Thymus (tissue), 11 donors: ENCODE results near the gene BEST1. TPM values are rescaled to one million over a fixed set of nuclear protein-coding genes. Genes with fewer than 3 reads are reported as not detected.

Source experiments
- DNase-seq, 9 donors: peaks; one replicate each; pipeline ENCODE4 v3.0.0-alpha.2; 2013; ENCODE audit warnings: low spot score in 9 of 9, low read depth in 6 of 9, missing footprints in 1 of 9
- H3K27ac ChIP-seq, 2 donors: one replicate each; pipeline ENCODE4 v1.5.1; 2013; ENCODE audit warnings: control low read depth in 1 of 2, low read depth in 1 of 2, low read length in 1 of 2, mild to moderate bottlenecking in 1 of 2, moderate library complexity in 1 of 2
- H3K27me3 ChIP-seq, 2 donors: one replicate each; pipeline ENCODE4 v1.5.1; 2013; ENCODE audit warnings: low read length in 1 of 2; ENCODE audit not compliant: control insufficient read depth in 2 of 2, insufficient read depth in 1 of 2
- H3K36me3 ChIP-seq, 2 donors: one replicate each; pipeline ENCODE4 v1.5.1; 2013; ENCODE audit warnings: low read length in 1 of 2, mild to moderate bottlenecking in 1 of 2, moderate library complexity in 1 of 2; ENCODE audit not compliant: control insufficient read depth in 2 of 2, insufficient read depth in 2 of 2
- H3K4me1 ChIP-seq, 2 donors: one replicate each; pipeline ENCODE4 v1.5.1; 2013; ENCODE audit warnings: low read length in 2 of 2; ENCODE audit not compliant: control insufficient read depth in 2 of 2, insufficient read depth in 2 of 2
- H3K4me3 ChIP-seq, 2 donors: one replicate each; pipeline ENCODE4 v1.5.1; 2013; ENCODE audit warnings: low read length in 2 of 2, control low read depth in 1 of 2, mild to moderate bottlenecking in 1 of 2
- H3K9me3 ChIP-seq, 2 donors: one replicate each; pipeline ENCODE4 v1.5.1; 2013; ENCODE audit warnings: low read length in 1 of 2, mild to moderate bottlenecking in 1 of 2; ENCODE audit not compliant: control insufficient read depth in 2 of 2, insufficient read depth in 1 of 2
- WGBS: extraction: QIAGEN DNeasy Blood & Tissue Kit; methylation state at CpG from one replicate; pipeline ENCODE4 v1.1.7; 2013; 5-methylcytosine and 5-hydroxymethylcytosine counted together
- polyA plus RNA-seq: library from polyadenylated mRNA; stranded (reverse); fragments of 200-250 nt; gene quantifications from one replicate; pipeline ENCODE4 v1.2.3, GENCODE V29; 2013
- total RNA-seq: library from RNA; stranded (reverse); fragments of 120-200 nt; gene quantifications from one replicate; pipeline ENCODE4 v1.2.4, GENCODE V29; 2013
- donor health status: healthy.

The BEST1 gene
- total and polyA plus RNA-seq, 2 donors = 0.47 to 3.3 TPM

GRCh38 chr11:61912991-61913698 is 37.0 kb upstream of the BEST1 start:
- Histone ChIP-seq H3K4me1 (peaks cover 0 to 13% of the 10 kb centered on the region in 2 donors), H3K27me3 (peaks cover 29 to 49% of the 10 kb centered on the region in 2 donors), H3K27ac (no peak overlapping the region), H3K9me3 (no peaks in the 10 kb centered on the region), H3K36me3 (no peaks in the 10 kb centered on the region), H3K4me3 (no peak overlapping the region)
- DNase-seq = no peak
- 96% methylated on average over 18 of the region's 18 CpGs for WGBS

- peaks cover 0 to 10% of the 10 kb centered on the region in 2 donors for H3K4me1 ChIP-seq
- no peak for DNase-seq
- peaks cover 34 to 56% of the 10 kb centered on the region in 2 donors for H3K27me3 ChIP-seq
- H3K4me3 ChIP-seq = no peak overlapping the region
- H3K27ac ChIP-seq = no peak overlapping the region
- 92% methylated on average over 8 of the region's 8 CpGs for WGBS
- no peaks in the 10 kb centered on the region for H3K9me3 ChIP-seq
- no peaks in the 10 kb centered on the region for H3K36me3 ChIP-seq
These were observed 36.3 kb upstream of the BEST1 start for GRCh38 chr11:61913699-61914395.

- Histone ChIP-seq H3K36me3 (no peaks in the 10 kb centered on the region), H3K4me3 (no peak overlapping the region), H3K27me3 (peaks cover 39 to 63% of the 10 kb centered on the region in 2 donors), H3K9me3 (no peaks in the 10 kb centered on the region), H3K4me1 (peaks cover 0 to 4% of the 10 kb centered on the region in 2 donors), H3K27ac (no peak overlapping the region)
- 97% methylated on average over 7 of the region's 7 CpGs for WGBS
- DNase-seq = no peak
These were observed 35.5 kb upstream of the BEST1 start for GRCh38 chr11:61914471-61915171.

- no peak for DNase-seq
- H3K9me3 ChIP-seq = no peaks in the 10 kb centered on the region
- H3K27me3 ChIP-seq = peaks cover 41 to 79% of the 10 kb centered on the region in 2 donors
- H3K27ac ChIP-seq = no peak overlapping the region
- H3K4me1 ChIP-seq = no peaks in the 10 kb centered on the region
- WGBS = 8% methylated on average over 32 of the region's 32 CpGs
- no peaks in the 10 kb centered on the region for H3K36me3 ChIP-seq
- peak overlapping the region; percentile 20 to 45 for H3K4me3 ChIP-seq
These were observed 33.3 kb upstream of the BEST1 start for GRCh38 chr11:61916737-61917333.

- 5% methylated on average over 74 of the region's 74 CpGs for WGBS
- Histone ChIP-seq H3K9me3 (no peaks in the 10 kb centered on the region), H3K27ac (peak within 1 kb of the TSS in 1 of 2 donors; percentile 71), H3K4me3 (peak within 1 kb of the TSS; percentile 20 to 45), H3K4me1 (peaks cover 0 to 3% of the 10 kb centered on the region in 2 donors), H3K27me3 (peaks cover 41 to 81% of the 10 kb centered on the region in 2 donors), H3K36me3 (no peaks in the 10 kb centered on the region)
- no peak for DNase-seq
These were observed 32.6 kb upstream of the BEST1 start, which contains the start of gene RAB3IL1 for GRCh38 chr11:61917334-61918109. Gene RAB3IL1 (minus strand): TSS chr11:61917566. CDS start chr11:61917367, 199 bp downstream.

- Histone ChIP-seq H3K4me1 (peaks cover 0 to 11% of the 10 kb centered on the region in 2 donors), H3K36me3 (no peaks in the 10 kb centered on the region), H3K27ac (no peak overlapping the region), H3K9me3 (no peaks in the 10 kb centered on the region), H3K4me3 (no peak overlapping the region), H3K27me3 (peaks cover 41 to 83% of the 10 kb centered on the region in 2 donors)
- no peak for DNase-seq
- 89% methylated on average over 14 of the region's 14 CpGs for WGBS
These were observed 31.8 kb upstream of the BEST1 start for GRCh38 chr11:61918251-61918937.

GRCh38 chr11:61918938-61919704 is 31.0 kb upstream of the BEST1 start:
- no peak overlapping the region for H3K27ac ChIP-seq
- H3K36me3 ChIP-seq = no peaks in the 10 kb centered on the region
- WGBS = 95% methylated on average over 6 of the region's 6 CpGs
- no peak for DNase-seq
- no peak overlapping the region for H3K4me3 ChIP-seq
- peaks cover 0 to 18% of the 10 kb centered on the region in 2 donors for H3K4me1 ChIP-seq
- no peaks in the 10 kb centered on the region for H3K9me3 ChIP-seq
- peaks cover 41 to 78% of the 10 kb centered on the region in 2 donors for H3K27me3 ChIP-seq
